ENCODE data around the gene FBN1.

Gene FBN1

GRCh38 chr15:48520376-48521155 lies 124.9 kb downstream of the FBN1 start:
- no peaks in the 10 kb centered on the region for H3K27me3 Mint-ChIP-seq
- no peak overlapping the region for H3K4me3 Mint-ChIP-seq
- no peaks in the 10 kb centered on the region for H3K9me3 Mint-ChIP-seq (ENCODE audit: low read depth)
- no peaks in the 10 kb centered on the region for H3K36me3 Mint-ChIP-seq
- no peak overlapping the region for H3K27ac Mint-ChIP-seq
- H3K4me1 Mint-ChIP-seq (ENCODE audit: low read depth), result no peaks in the 10 kb centered on the region

- Mint-ChIP-seq H3K9me3 (ENCODE audit: low read depth) (no peaks in the 10 kb centered on the region), H3K27ac (no peak overlapping the region), H3K4me1 (ENCODE audit: low read depth) (no peaks in the 10 kb centered on the region), H3K27me3 (no peaks in the 10 kb centered on the region), H3K4me3 (no peak overlapping the region), H3K36me3 (no peaks in the 10 kb centered on the region)
Measured at GRCh38 chr15:48516121-48516520, 129.4 kb downstream of the FBN1 start.

GRCh38 chr15:48515500-48515899 lies 130.0 kb downstream of the FBN1 start:
- Mint-ChIP-seq H3K27me3 (no peaks in the 10 kb centered on the region), H3K36me3 (no peaks in the 10 kb centered on the region), H3K9me3 (ENCODE audit: low read depth) (no peaks in the 10 kb centered on the region), H3K27ac (no peak overlapping the region), H3K4me3 (no peak overlapping the region), H3K4me1 (ENCODE audit: low read depth) (no peaks in the 10 kb centered on the region)

- H3K27ac Mint-ChIP-seq, result no peak overlapping the region
- no peaks in the 10 kb centered on the region for H3K27me3 Mint-ChIP-seq
- no peaks in the 10 kb centered on the region for H3K9me3 Mint-ChIP-seq (ENCODE audit: low read depth)
Measured at GRCh38 chr15:48514103-48514816, 131.2 kb downstream of the FBN1 start.

DNA sequence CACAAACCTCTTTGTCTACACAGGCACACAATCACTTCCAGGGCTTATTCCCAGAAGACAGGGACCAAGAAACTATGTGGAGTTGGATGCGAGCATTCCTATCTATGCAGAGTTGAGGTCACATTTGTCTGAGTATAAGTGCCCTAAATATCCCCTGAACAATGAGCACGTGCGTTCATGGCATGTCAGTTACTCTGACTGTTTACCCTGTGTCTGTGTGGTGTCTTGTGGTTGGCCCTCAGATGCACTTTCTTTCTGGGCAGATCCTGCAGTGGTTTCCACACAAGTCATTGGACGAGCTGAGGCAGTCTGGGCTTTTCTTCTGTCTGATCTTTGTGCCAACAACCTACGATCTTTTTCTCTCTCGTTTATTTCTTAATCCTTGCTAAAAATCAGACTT lies 134.5 kb downstream of the FBN1 start:
- Mint-ChIP-seq H3K36me3 (no peaks in the 10 kb centered on the region), H3K27me3 (no peaks in the 10 kb centered on the region), H3K4me1 (ENCODE audit: low read depth) (no peaks in the 10 kb centered on the region), H3K4me3 (no peak overlapping the region), H3K27ac (no peak overlapping the region), H3K9me3 (ENCODE audit: low read depth) (no peaks in the 10 kb centered on the region)

More at GRCh38 chr15:48514103-48514816, 131.2 kb downstream of the FBN1 start:
- H3K4me1 Mint-ChIP-seq (ENCODE audit: low read depth), result no peaks in the 10 kb centered on the region
- no peaks in the 10 kb centered on the region for H3K36me3 Mint-ChIP-seq
- H3K4me3 Mint-ChIP-seq, result no peak overlapping the region

DNA sequence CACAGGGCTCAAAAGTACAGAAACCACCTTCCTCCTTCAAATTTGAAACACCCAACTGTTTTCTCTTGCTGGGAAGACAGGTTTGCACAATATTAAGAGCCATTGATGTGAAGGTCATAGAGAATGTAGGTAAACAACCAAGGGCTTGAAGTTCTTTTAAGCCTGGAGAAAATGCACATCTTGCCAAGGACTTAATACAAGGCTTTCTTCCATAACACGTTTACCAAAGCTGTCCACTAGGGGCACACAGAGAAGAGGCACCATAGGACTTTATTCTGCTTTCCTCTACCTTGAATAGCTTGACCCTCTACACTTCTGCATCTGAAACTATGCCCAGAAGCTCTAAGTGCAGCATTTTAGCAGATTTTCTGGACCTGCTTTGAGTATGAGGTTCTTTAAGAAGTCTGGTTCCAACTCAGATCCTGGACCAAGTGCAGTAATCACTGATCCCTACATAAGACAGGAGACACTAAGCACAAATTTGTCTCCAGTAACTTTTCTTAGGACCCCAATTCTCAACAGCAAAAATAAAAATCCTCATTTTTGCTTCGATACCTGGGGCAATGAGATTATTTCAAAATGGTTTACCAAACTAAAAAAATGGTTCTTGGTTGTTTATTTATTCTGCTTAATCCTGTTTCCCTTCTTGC lies 138.0 kb downstream of the FBN1 start:
- Mint-ChIP-seq H3K27me3 (no peaks in the 10 kb centered on the region), H3K4me1 (ENCODE audit: low read depth) (no peaks in the 10 kb centered on the region), H3K4me3 (no peak overlapping the region), H3K9me3 (ENCODE audit: low read depth) (no peaks in the 10 kb centered on the region), H3K36me3 (no peaks in the 10 kb centered on the region), H3K27ac (no peak overlapping the region)

- H3K36me3 Mint-ChIP-seq, result no peaks in the 10 kb centered on the region
- H3K9me3 Mint-ChIP-seq (ENCODE audit: low read depth), result no peaks in the 10 kb centered on the region
- no peak overlapping the region for H3K4me3 Mint-ChIP-seq
- no peak overlapping the region for H3K27ac Mint-ChIP-seq
- no peaks in the 10 kb centered on the region for H3K4me1 Mint-ChIP-seq (ENCODE audit: low read depth)
- H3K27me3 Mint-ChIP-seq, result no peaks in the 10 kb centered on the region
Measured at GRCh38 chr15:48505067-48505466, 140.4 kb downstream of the FBN1 start.

DNA sequence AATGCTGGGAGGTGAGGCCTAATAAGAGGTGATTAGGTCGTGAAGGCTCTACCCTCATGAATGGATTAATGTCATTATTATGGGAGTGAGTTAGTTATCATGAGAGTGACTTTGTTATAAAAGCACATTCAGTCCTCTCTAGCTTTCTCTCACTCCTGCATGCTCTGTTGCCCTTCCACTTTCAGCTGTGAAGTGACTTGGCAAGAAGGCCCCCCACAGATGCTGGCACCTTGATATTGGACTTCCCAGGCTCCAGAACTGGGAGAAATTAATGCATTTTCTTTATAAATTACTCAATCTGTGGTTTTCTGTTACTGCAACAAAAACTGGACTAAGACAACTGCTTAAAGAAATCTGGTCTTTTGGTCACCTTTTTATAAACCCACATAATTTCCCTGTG lies 144.3 kb downstream of the FBN1 start:
- Mint-ChIP-seq H3K27ac (no peak overlapping the region), H3K4me3 (no peak overlapping the region), H3K4me1 (ENCODE audit: low read depth) (no peaks in the 10 kb centered on the region)

DNA sequence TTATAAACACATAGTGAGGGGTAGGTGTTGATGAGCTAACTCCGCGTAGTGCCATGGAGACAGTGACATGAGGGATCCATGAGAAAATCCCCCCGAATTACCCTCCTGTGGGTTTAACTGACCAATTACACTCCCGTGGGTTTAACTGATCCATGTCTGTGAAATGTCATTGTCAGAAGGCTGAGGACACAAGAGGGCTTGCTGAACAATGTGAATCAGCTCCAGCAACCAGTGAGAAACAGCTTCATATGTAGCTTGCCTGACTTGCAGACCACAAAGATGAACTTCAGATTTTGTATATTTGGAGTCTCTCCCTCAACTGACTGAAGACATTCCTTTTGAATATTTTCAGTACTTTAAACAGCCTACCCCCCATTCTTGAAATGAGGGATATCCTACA lies 144.9 kb downstream of the FBN1 start:
- Mint-ChIP-seq H3K9me3 (ENCODE audit: low read depth) (no peaks in the 10 kb centered on the region), H3K27ac (no peak overlapping the region), H3K27me3 (no peaks in the 10 kb centered on the region), H3K4me3 (no peak overlapping the region), H3K36me3 (no peaks in the 10 kb centered on the region), H3K4me1 (ENCODE audit: low read depth) (no peaks in the 10 kb centered on the region)

More for the DNA sequence above, 144.3 kb downstream of the FBN1 start:
- H3K36me3 Mint-ChIP-seq, result no peaks in the 10 kb centered on the region
- H3K27me3 Mint-ChIP-seq, result no peaks in the 10 kb centered on the region
- H3K9me3 Mint-ChIP-seq (ENCODE audit: low read depth), result no peaks in the 10 kb centered on the region

DNA sequence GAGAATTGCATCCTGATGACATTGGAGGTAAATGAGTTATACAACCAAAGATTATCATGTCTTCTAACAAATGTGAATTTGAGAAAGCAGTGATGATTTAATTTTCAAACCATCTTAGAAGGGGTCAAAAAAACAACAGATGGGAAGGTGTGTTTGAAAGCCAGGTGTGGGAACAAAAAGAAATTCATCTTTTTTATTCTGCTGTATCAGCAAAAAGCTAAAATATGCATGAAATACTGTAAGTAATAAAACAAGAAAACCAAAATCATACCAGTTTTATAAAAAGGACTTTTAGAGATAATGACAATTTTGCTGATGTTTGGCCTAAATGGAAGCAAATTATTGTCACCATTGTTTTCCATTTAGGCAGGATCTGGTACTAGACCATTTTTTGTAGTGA lies 145.5 kb downstream of the FBN1 start:
- Mint-ChIP-seq H3K4me1 (ENCODE audit: low read depth) (no peaks in the 10 kb centered on the region), H3K9me3 (ENCODE audit: low read depth) (no peaks in the 10 kb centered on the region), H3K36me3 (no peaks in the 10 kb centered on the region), H3K27me3 (no peaks in the 10 kb centered on the region), H3K4me3 (no peak overlapping the region), H3K27ac (no peak overlapping the region)

- H3K27ac Mint-ChIP-seq, result no peak overlapping the region
- no peaks in the 10 kb centered on the region for H3K36me3 Mint-ChIP-seq
- no peaks in the 10 kb centered on the region for H3K9me3 Mint-ChIP-seq (ENCODE audit: low read depth)
- H3K4me1 Mint-ChIP-seq (ENCODE audit: low read depth), result no peaks in the 10 kb centered on the region
- H3K4me3 Mint-ChIP-seq, result no peak overlapping the region
- no peaks in the 10 kb centered on the region for H3K27me3 Mint-ChIP-seq
Measured at GRCh38 chr15:48498828-48499227, 146.7 kb downstream of the FBN1 start.

DNA sequence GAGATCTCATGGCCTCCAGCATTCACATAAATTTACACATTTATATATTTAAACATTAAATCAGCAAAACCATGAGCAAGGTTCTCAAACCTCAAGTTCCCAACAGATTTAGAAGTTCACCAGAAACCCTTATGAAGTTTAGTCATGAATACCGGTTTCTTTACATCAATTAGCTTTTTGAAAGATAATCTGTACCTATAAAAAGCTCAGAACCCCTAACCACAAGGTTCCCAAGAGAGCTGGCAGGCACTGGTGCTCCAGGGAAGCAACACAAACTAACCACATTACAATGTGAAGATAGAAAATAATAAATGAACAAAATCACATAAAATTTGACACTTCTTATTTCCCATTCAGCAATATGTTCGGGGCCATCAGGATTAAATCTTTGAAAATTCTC lies 150.9 kb downstream of the FBN1 start:
- Mint-ChIP-seq H3K27ac (no peak overlapping the region), H3K4me1 (ENCODE audit: low read depth) (no peaks in the 10 kb centered on the region), H3K4me3 (no peak overlapping the region), H3K36me3 (no peaks in the 10 kb centered on the region), H3K9me3 (ENCODE audit: low read depth) (no peaks in the 10 kb centered on the region), H3K27me3 (no peaks in the 10 kb centered on the region)

DNA sequence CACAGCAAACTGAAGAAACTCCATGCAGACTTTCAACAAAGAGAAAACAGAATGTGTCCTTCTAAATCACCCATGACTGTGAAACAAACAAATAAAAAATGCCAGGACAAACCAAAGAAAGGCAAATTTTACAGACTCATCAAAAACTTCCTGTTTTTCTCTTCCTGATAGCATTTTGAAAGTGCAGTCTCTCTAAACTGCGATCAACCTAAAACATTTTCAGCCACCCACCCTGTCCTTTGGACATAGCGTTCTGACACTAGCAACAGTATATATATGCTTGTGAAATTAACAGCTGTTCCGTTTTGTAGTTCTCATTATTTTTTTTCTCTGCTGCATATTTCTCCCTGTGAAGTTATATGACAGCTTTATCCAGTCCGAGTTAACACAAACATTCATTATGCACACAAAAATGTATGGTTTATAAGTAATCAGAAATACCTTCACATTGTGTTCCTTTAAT lies 151.7 kb downstream of the FBN1 start:
- no peaks in the 10 kb centered on the region for H3K27me3 Mint-ChIP-seq
- H3K9me3 Mint-ChIP-seq (ENCODE audit: low read depth), result no peaks in the 10 kb centered on the region
- no peak overlapping the region for H3K27ac Mint-ChIP-seq
- H3K36me3 Mint-ChIP-seq, result no peaks in the 10 kb centered on the region
- no peak overlapping the region for H3K4me3 Mint-ChIP-seq
- no peaks in the 10 kb centered on the region for H3K4me1 Mint-ChIP-seq (ENCODE audit: low read depth)

DNA sequence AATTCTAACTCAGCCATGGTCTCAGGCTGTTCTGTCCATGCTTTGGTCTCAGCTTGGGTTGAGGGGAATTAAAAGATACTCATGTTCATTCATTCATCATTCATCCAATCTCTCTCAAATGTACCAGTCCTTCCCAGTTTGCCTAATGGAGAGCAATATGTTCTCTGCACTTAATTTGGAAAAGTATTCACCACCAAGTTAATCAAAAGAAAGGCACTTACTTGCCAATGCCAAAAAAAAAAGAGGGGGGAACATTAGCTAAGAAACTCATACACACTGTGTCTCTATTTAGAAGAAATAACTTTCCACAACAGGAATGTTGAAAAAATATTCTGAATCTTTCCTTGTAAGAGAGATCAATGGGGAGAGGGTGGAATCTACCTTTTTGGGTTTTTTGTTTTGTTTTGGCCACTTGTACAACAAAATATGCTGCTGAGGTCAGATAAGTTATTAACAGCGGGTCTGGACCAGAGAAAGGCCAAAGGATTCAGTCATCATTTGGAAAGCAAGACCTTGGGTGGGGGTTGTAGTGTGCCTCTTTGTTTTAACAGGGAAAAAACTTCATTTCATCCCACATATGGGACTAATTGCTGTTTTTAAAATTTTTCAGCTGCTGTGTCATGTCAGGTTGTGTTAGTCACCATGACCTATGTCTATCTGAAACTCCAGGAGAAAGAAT lies 152.3 kb downstream of the FBN1 start:
- Mint-ChIP-seq H3K4me3 (no peak overlapping the region), H3K27ac (no peak overlapping the region), H3K36me3 (no peaks in the 10 kb centered on the region), H3K9me3 (ENCODE audit: low read depth) (no peaks in the 10 kb centered on the region), H3K27me3 (no peaks in the 10 kb centered on the region), H3K4me1 (ENCODE audit: low read depth) (no peaks in the 10 kb centered on the region)

GRCh38 chr15:48486228-48486627 lies 159.3 kb downstream of the FBN1 start:
- Mint-ChIP-seq H3K36me3 (no peaks in the 10 kb centered on the region), H3K27ac (no peak overlapping the region), H3K9me3 (ENCODE audit: low read depth) (no peaks in the 10 kb centered on the region), H3K4me3 (no peak overlapping the region), H3K27me3 (no peaks in the 10 kb centered on the region), H3K4me1 (ENCODE audit: low read depth) (no peaks in the 10 kb centered on the region)

All from activated naive CD8-positive, alpha-beta T cell (primary cell).